ENCODE data around the gene NDUFA1.

GRCh38 chrX:119887721-119888425, 16.2 kb downstream of the NDUFA1 start:
- TF ChIP-seq, protein P1, sequence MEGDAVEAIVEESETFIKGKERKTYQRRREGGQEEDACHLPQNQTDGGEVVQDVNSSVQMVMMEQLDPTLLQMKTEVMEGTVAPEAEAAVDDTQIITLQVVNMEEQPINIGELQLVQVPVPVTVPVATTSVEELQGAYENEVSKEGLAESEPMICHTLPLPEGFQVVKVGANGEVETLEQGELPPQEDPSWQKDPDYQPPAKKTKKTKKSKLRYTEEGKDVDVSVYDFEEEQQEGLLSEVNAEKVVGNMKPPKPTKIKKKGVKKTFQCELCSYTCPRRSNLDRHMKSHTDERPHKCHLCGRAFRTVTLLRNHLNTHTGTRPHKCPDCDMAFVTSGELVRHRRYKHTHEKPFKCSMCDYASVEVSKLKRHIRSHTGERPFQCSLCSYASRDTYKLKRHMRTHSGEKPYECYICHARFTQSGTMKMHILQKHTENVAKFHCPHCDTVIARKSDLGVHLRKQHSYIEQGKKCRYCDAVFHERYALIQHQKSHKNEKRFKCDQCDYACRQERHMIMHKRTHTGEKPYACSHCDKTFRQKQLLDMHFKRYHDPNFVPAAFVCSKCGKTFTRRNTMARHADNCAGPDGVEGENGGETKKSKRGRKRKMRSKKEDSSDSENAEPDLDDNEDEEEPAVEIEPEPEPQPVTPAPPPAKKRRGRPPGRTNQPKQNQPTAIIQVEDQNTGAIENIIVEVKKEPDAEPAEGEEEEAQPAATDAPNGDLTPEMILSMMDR (conservative IDR thresholded peaks at IDR 0.05), result peak; percentile 83
- no peak for TF ChIP-seq EZH2 (IDR thresholded peaks at IDR 0.05; ENCODE audit: low read depth)

Measured in PC-9 (cell line).